K562 (cell line): Measurements from ENCODE around the gene KCNJ10. TPM values are rescaled to one million over a fixed set of nuclear protein-coding genes. Genes with fewer than 3 reads are reported as not detected.

Source experiments
- ATAC-seq: fragments of 200-7000 bp; cut with Tn5 transposase; 3 replicates; pipeline ENCODE4 v1.9.1; 2020; ENCODE audit warnings: moderate library complexity
- BruUV-seq: library from RNA; stranded (reverse); fragments of 400-500 nt; replicated peaks from 2 replicates; lab custom pipeline; 2021; lab: Mats Ljungman, UMichigan
- CTCF ChIA-PET: fragments of 300-600 bp; formaldehyde crosslinking; extraction: SDS; loops from one replicate; lab custom pipeline; 2021; ENCODE audit warnings: low intra/inter-chr PET ratio; lab: Yijun Ruan, JAX
- POLR2A ChIA-PET: fragments of 300-600, 350-650 bp; sonication (Branson Sonifier 250); formaldehyde crosslinking; extraction: SDS; loops from one replicate; lab custom pipeline; 2021; ENCODE audit warnings: antibody characterized with exemption, inconsistent platforms; lab: Yijun Ruan, JAX
- DNase-seq, 4 experiments: peaks; one replicate each; pipeline versions ENCODE4 v3.0.0 to v3.0.0-alpha.2; 2011 to 2018; ENCODE audit warnings: low spot score in 3 of 4, mixed read lengths in 3 of 4; ENCODE audit errors: extremely low read depth in 1 of 4
- FAIRE-seq: peaks from 2 replicates; lab custom pipeline; 2011; peaks lifted over from hg19 to GRCh38; lab: Jason Lieb, UNC
- H2AFZ ChIP-seq: 2 replicates; pipeline ENCODE4 v1.6.0; 2011; ENCODE audit warnings: low read depth, low read length, control low read depth, inconsistent platforms
- H3K27ac ChIP-seq: fragments of 200-600 bp; 3 replicates; pipeline ENCODE4 v1.8.0; 2011; ENCODE audit warnings: low read depth, mild to moderate bottlenecking, control low read depth, inconsistent platforms, low read length, moderate library complexity, mixed read lengths; ENCODE audit errors: extremely low read depth
- H3K27me3 ChIP-seq, 2 experiments: fragments of 300-600 bp in 1 of 2; 2 replicates in 1 of 2; 3 replicates in 1 of 2; pipeline versions ENCODE4 v1.6.0 to v1.8.0; 2011; ENCODE audit warnings: inconsistent platforms in 2 of 2, low read length in 2 of 2, mild to moderate bottlenecking in 1 of 2, mixed read lengths in 1 of 2, moderate library complexity in 1 of 2; ENCODE audit not compliant: control insufficient read depth in 2 of 2, insufficient read depth in 2 of 2
- H3K36me3 ChIP-seq: fragments of 300-600 bp; 3 replicates; pipeline ENCODE4 v1.8.0; 2011; ENCODE audit warnings: mild to moderate bottlenecking, low read length, inconsistent platforms; ENCODE audit not compliant: control insufficient read depth, insufficient read depth
- H3K4me1 ChIP-seq, 2 experiments: fragments of 200-600 bp in 1 of 2; replicated peaks in 1 of 2; 2 replicates in 1 of 2; 3 replicates in 1 of 2; pipeline versions ENCODE4 v1.5.1 to v1.8.0; 2011; ENCODE audit warnings: inconsistent platforms in 2 of 2, low read length in 2 of 2, mild to moderate bottlenecking in 1 of 2, mixed read lengths in 1 of 2, moderate library complexity in 1 of 2; ENCODE audit not compliant: control insufficient read depth in 2 of 2, insufficient read depth in 2 of 2
- H3K4me2 ChIP-seq: 2 replicates; pipeline ENCODE4 v1.6.1; 2011; ENCODE audit warnings: low read length, control low read depth, inconsistent platforms, mixed read lengths; ENCODE audit not compliant: insufficient read depth
- H3K4me3 ChIP-seq: fragments of 200-600 bp; sonication (generic), shearing (Covaris generic); 2 replicates; pipeline ENCODE4 v1.5.1; 2016; ENCODE audit warnings: control low read depth, inconsistent platforms
- H3K79me2 ChIP-seq: fragments of 200-600 bp; 3 replicates; pipeline ENCODE4 v1.8.0; 2011; ENCODE audit warnings: low read length, inconsistent platforms; ENCODE audit not compliant: control insufficient read depth, insufficient read depth
- H3K9ac ChIP-seq, 2 experiments: 2 replicates each; pipeline versions ENCODE4 v1.6.0 to v1.6.1; 2011; ENCODE audit warnings: low read depth in 2 of 2, low read length in 2 of 2, control low read depth in 1 of 2, inconsistent platforms in 1 of 2, mild to moderate bottlenecking in 1 of 2, mixed read lengths in 1 of 2; ENCODE audit not compliant: insufficient read depth in 1 of 2
- H3K9me1 ChIP-seq: one replicate; pipeline ENCODE4 v1.6.0; 2011; ENCODE audit warnings: inconsistent platforms, mild to moderate bottlenecking, low read length, moderate library complexity; ENCODE audit not compliant: control insufficient read depth, insufficient read depth
- H3K9me3 ChIP-seq: replicated peaks from 2 replicates; pipeline ENCODE4 v1.5.1; 2011; ENCODE audit warnings: low read depth, low read length, inconsistent platforms; ENCODE audit not compliant: control insufficient read depth, insufficient read depth
- H4K20me1 ChIP-seq: replicated peaks from 2 replicates; pipeline ENCODE4 v1.6.1; 2011; ENCODE audit warnings: low read length, inconsistent platforms, mixed read lengths; ENCODE audit not compliant: control insufficient read depth, insufficient read depth
- ZNF133 ChIP-seq: fragments of 250-450 bp; sonication (Bioruptor Pico); IDR thresholded peaks from 2 replicates; pipeline ENCODE4 v1.4.0; 2020; ENCODE audit warnings: mild to moderate bottlenecking
- ZNF217 ChIP-seq: sonication (generic); formaldehyde crosslinking; IDR thresholded peaks from 2 replicates; pipeline ENCODE4 v1.8.0; 2022; ENCODE audit warnings: mild to moderate bottlenecking, missing genetic modification reagents
- ZNF263 ChIP-seq: sonication (generic); formaldehyde crosslinking; IDR thresholded peaks from 2 replicates; pipeline ENCODE4 v1.8.0; 2022; ENCODE audit warnings: mild to moderate bottlenecking, missing genetic modification reagents, borderline replicate concordance
- WGBS: fragments of 100-300 bp; shearing (Covaris generic); methylation state at CpG from one replicate; pipeline ENCODE4 v1.1.6; 2016; ENCODE audit warnings: low coverage, mixed read lengths; ENCODE audit not compliant: insufficient coverage; ENCODE audit errors: missing lambda C conversion rate; 5-methylcytosine and 5-hydroxymethylcytosine counted together
- in situ Hi-C: fragments of 300-500 bp; cut with MboI; formaldehyde crosslinking; loops from 4 replicates; pipeline ENCODE4 v1.15.0; 2018; ENCODE audit warnings: inconsistent platforms, mixed read lengths
- intact Hi-C: fragments of 100-400 bp; cut with micrococcal nuclease; formaldehyde crosslinking; loops from 2 replicates; pipeline ENCODE4 v1.14.2; 2022
- polyA plus RNA-seq, 8 experiments: library from polyadenylated mRNA; depleted of rRNA in 4 of 8; stranded (reverse) in 5 of 8; unstranded in 3 of 8; fragments of >200 nt; fragmentation: Nextera tagmentation in 2 of 8; fragmentation: Illumina TruSeq in 1 of 8; extraction: Ambion mirVana in 2 of 8; extraction: Trizol in 1 of 8; gene quantifications; 2 replicates each; pipeline versions ENCODE4 v1.2.1 to v1.2.3, GENCODE V29; 2011 to 2014; ENCODE audit warnings: inconsistent platforms in 1 of 8, missing spikeins in 1 of 8
- total RNA-seq, 7 experiments: library from RNA; depleted of rRNA in 6 of 7; stranded (reverse); fragments of >200 nt in 6 of 7; fragmentation: Illumina TruSeq in 2 of 7; extraction: Trizol in 2 of 7; gene quantifications; 2 replicates each; pipeline versions ENCODE4 v1.2.1 to v1.2.3, GENCODE V29; 2011 to 2021; ENCODE audit warnings: low replicate concordance in 1 of 7
- TF ChIP-seq, protein P1 (sequence below): fragments of 450-650 bp; IDR thresholded peaks from 2 replicates; pipeline ENCODE4 v1.6.1; 2016; ENCODE audit warnings: borderline replicate concordance
- TF ChIP-seq, protein P2 (sequence below): fragments of 450-650 bp; conservative IDR thresholded peaks from 2 replicates; pipeline ENCODE4 v1.6.1; 2016; ENCODE audit warnings: missing genetic modification characterization, low read depth, mild to moderate bottlenecking, missing compliant biosample characterization, moderate library complexity
- TF ChIP-seq, protein P3 (sequence below): fragments of 450-650 bp; IDR thresholded peaks from 2 replicates; pipeline ENCODE4 v1.6.1; 2016; ENCODE audit warnings: mild to moderate bottlenecking, moderate library complexity

Gene KCNJ10
- total and polyA plus RNA-seq, 9 of the 15 experiments (the other 6 are each of a cell fraction or from before 2014, with no cell fraction given), result 0.06 to 0.11 TPM; not detected in 7

DNA sequence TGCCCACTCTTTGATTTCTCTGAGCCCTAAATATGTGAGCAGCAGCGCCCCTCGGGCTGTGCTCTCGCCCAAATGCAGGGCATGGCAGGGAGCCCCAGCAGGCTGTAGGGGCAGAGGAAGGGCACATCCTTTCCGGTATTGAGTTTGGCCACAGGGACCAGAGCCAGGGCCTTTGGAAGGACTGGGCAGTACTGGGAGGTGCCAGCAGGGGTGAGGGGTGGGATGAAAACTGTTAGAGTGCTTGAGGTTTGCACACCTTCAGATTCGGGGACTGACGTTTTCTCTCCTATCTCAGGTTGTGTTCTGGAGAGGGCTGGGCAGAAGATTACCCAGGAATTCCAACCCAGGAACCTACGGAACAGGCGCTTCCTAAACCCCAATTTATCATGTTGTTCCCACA lies 43.4 kb upstream of the KCNJ10 start (continued):
- TF ChIP-seq, protein P1, sequence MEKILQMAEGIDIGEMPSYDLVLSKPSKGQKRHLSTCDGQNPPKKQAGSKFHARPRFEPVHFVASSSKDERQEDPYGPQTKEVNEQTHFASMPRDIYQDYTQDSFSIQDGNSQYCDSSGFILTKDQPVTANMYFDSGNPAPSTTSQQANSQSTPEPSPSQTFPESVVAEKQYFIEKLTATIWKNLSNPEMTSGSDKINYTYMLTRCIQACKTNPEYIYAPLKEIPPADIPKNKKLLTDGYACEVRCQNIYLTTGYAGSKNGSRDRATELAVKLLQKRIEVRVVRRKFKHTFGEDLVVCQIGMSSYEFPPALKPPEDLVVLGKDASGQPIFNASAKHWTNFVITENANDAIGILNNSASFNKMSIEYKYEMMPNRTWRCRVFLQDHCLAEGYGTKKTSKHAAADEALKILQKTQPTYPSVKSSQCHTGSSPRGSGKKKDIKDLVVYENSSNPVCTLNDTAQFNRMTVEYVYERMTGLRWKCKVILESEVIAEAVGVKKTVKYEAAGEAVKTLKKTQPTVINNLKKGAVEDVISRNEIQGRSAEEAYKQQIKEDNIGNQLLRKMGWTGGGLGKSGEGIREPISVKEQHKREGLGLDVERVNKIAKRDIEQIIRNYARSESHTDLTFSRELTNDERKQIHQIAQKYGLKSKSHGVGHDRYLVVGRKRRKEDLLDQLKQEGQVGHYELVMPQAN, result no peak

DNA sequence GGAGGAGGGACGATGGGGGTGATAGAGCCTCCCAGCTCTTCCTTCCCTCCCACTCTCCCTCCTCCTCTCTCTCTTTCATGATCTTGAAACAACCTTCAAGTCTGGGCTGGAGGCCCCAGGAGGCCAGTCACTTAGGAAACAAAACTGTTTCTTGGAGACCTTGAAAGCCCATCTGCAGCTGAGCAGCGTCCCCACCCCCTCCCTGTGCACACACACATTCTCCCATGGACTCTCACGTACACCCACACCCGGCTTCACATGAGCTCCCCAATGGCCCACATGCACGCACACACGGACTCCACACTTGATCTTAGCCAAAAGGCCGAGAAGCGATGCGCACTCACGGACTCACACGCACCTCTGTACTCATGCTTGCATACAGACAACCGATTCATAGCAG lies 42.4 kb upstream of the KCNJ10 start:
- H3K27ac ChIP-seq, result no peak overlapping the region
- FAIRE-seq, result peak; percentile 84
- no TSS peak for BruUV-seq
- H3K9me3 ChIP-seq, result no peaks in the 10 kb centered on the region
- H3K9ac ChIP-seq, result no peak overlapping the region
- ChIA-PET CTCF (no interaction called here), POLR2A (interaction anchor here (0.7 to 1.0 kb wide), 2 partner anchors 27 to 231 kb away, joined by 3 to 4 read pairs; partner anchors contain the start of gene NCSTN)
- no peak for ATAC-seq
- WGBS, result 11% methylated on average over 11 of the region's 12 CpGs
- peaks cover 22 to 69% of the 10 kb centered on the region in 2 experiments; a peak in 4 of 5 replicates for H3K27me3 ChIP-seq
- no peaks in the 10 kb centered on the region for H4K20me1 ChIP-seq
- H3K4me3 ChIP-seq, result no peak overlapping the region
- no peak overlapping the region for H3K4me2 ChIP-seq
- DNase-seq, result no peak
- no peaks in the 10 kb centered on the region for H3K79me2 ChIP-seq
- no peaks in the 10 kb centered on the region for H3K4me1 ChIP-seq
- H3K9me1 ChIP-seq, result no peaks in the 10 kb centered on the region
- intact Hi-C loops, result no loop called here
- in situ Hi-C loops, result no loop called here
- H3K36me3 ChIP-seq, result no peaks in the 10 kb centered on the region
- no peak overlapping the region for H2AFZ ChIP-seq
- TF ChIP-seq ZNF133 (CRISPR knock-in tag), result no peak
- TF ChIP-seq, protein P2, sequence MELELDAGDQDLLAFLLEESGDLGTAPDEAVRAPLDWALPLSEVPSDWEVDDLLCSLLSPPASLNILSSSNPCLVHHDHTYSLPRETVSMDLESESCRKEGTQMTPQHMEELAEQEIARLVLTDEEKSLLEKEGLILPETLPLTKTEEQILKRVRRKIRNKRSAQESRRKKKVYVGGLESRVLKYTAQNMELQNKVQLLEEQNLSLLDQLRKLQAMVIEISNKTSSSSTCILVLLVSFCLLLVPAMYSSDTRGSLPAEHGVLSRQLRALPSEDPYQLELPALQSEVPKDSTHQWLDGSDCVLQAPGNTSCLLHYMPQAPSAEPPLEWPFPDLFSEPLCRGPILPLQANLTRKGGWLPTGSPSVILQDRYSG (tag), result no peak
- TF ChIP-seq ZNF217 (CRISPR knock-in tag), result no peak
- peak; percentile 60; the same call in 1 of the 2 replicates for TF ChIP-seq ZNF263 (CRISPR knock-in tag)
- TF ChIP-seq, protein P3, sequence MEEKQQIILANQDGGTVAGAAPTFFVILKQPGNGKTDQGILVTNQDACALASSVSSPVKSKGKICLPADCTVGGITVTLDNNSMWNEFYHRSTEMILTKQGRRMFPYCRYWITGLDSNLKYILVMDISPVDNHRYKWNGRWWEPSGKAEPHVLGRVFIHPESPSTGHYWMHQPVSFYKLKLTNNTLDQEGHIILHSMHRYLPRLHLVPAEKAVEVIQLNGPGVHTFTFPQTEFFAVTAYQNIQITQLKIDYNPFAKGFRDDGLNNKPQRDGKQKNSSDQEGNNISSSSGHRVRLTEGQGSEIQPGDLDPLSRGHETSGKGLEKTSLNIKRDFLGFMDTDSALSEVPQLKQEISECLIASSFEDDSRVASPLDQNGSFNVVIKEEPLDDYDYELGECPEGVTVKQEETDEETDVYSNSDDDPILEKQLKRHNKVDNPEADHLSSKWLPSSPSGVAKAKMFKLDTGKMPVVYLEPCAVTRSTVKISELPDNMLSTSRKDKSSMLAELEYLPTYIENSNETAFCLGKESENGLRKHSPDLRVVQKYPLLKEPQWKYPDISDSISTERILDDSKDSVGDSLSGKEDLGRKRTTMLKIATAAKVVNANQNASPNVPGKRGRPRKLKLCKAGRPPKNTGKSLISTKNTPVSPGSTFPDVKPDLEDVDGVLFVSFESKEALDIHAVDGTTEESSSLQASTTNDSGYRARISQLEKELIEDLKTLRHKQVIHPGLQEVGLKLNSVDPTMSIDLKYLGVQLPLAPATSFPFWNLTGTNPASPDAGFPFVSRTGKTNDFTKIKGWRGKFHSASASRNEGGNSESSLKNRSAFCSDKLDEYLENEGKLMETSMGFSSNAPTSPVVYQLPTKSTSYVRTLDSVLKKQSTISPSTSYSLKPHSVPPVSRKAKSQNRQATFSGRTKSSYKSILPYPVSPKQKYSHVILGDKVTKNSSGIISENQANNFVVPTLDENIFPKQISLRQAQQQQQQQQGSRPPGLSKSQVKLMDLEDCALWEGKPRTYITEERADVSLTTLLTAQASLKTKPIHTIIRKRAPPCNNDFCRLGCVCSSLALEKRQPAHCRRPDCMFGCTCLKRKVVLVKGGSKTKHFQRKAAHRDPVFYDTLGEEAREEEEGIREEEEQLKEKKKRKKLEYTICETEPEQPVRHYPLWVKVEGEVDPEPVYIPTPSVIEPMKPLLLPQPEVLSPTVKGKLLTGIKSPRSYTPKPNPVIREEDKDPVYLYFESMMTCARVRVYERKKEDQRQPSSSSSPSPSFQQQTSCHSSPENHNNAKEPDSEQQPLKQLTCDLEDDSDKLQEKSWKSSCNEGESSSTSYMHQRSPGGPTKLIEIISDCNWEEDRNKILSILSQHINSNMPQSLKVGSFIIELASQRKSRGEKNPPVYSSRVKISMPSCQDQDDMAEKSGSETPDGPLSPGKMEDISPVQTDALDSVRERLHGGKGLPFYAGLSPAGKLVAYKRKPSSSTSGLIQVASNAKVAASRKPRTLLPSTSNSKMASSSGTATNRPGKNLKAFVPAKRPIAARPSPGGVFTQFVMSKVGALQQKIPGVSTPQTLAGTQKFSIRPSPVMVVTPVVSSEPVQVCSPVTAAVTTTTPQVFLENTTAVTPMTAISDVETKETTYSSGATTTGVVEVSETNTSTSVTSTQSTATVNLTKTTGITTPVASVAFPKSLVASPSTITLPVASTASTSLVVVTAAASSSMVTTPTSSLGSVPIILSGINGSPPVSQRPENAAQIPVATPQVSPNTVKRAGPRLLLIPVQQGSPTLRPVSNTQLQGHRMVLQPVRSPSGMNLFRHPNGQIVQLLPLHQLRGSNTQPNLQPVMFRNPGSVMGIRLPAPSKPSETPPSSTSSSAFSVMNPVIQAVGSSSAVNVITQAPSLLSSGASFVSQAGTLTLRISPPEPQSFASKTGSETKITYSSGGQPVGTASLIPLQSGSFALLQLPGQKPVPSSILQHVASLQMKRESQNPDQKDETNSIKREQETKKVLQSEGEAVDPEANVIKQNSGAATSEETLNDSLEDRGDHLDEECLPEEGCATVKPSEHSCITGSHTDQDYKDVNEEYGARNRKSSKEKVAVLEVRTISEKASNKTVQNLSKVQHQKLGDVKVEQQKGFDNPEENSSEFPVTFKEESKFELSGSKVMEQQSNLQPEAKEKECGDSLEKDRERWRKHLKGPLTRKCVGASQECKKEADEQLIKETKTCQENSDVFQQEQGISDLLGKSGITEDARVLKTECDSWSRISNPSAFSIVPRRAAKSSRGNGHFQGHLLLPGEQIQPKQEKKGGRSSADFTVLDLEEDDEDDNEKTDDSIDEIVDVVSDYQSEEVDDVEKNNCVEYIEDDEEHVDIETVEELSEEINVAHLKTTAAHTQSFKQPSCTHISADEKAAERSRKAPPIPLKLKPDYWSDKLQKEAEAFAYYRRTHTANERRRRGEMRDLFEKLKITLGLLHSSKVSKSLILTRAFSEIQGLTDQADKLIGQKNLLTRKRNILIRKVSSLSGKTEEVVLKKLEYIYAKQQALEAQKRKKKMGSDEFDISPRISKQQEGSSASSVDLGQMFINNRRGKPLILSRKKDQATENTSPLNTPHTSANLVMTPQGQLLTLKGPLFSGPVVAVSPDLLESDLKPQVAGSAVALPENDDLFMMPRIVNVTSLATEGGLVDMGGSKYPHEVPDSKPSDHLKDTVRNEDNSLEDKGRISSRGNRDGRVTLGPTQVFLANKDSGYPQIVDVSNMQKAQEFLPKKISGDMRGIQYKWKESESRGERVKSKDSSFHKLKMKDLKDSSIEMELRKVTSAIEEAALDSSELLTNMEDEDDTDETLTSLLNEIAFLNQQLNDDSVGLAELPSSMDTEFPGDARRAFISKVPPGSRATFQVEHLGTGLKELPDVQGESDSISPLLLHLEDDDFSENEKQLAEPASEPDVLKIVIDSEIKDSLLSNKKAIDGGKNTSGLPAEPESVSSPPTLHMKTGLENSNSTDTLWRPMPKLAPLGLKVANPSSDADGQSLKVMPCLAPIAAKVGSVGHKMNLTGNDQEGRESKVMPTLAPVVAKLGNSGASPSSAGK, result no peak
